Breast epithelium (tissue), 4 donors: ENCODE measurements around the gene SLC16A12. TPM values are rescaled to one million over a fixed set of nuclear protein-coding genes. Genes with fewer than 3 reads are reported as not detected.
A peak's percentile ranks its signal among the peaks of the same experiment; 100 is the strongest.

Source experiments
- DNase-seq, 2 donors: peaks; one replicate each; pipeline ENCODE4 v3.0.0-alpha.2; 2019; ENCODE audit warnings: low spot score in 2 of 2
- H3K27ac ChIP-seq, 2 donors: fragments of 200-600 bp; sonication (generic) in 1 of 2; one replicate each; pipeline ENCODE4 v1.5.1; 2016 to 2019; ENCODE audit warnings: mild to moderate bottlenecking in 1 of 2
- H3K27me3 ChIP-seq, 2 donors: fragments of 200-600 bp; sonication (generic) in 1 of 2; one replicate each; pipeline versions ENCODE4 v1.5.1 to v1.6.0; 2017 to 2019; ENCODE audit warnings: control low read depth in 1 of 2, mild to moderate bottlenecking in 1 of 2
- H3K36me3 ChIP-seq: fragments of 200-600 bp; one replicate; pipeline ENCODE4 v1.5.1; 2019
- H3K4me1 ChIP-seq, 2 donors: fragments of 200-600 bp; sonication (generic); one replicate each; pipeline ENCODE4 v1.5.1; 2016 to 2019; ENCODE audit warnings: control low read depth in 1 of 2
- H3K4me3 ChIP-seq, 3 donors: fragments of 200-600 bp; sonication (generic); 1 replicate in 2 of 3; 2 replicates in 1 of 3; pipeline ENCODE4 v1.5.1; 2016 to 2019; ENCODE audit warnings: mild to moderate bottlenecking in 3 of 3, moderate library complexity in 2 of 3
- H3K9me3 ChIP-seq, 2 donors: fragments of 200-600 bp; sonication (generic) in 1 of 2; one replicate each; pipeline ENCODE4 v1.5.1; 2016 to 2019; ENCODE audit warnings: control low read depth in 1 of 2
- POLR2A ChIP-seq: fragments of 450-650 bp; IDR thresholded peaks from one replicate; pipeline ENCODE4 v1.6.1; 2016; ENCODE audit warnings: antibody characterized with exemption, mild to moderate bottlenecking, moderate library complexity
- POLR2AphosphoS5 ChIP-seq, 3 donors: sonication (generic); formaldehyde crosslinking; IDR thresholded peaks; one replicate each; pipeline ENCODE4 v1.6.1; 2017; ENCODE audit warnings: antibody characterized with exemption in 3 of 3
- intact Hi-C: fragments of 100-400 bp; cut with DNase I; formaldehyde crosslinking; loops from one replicate; pipeline ENCODE4 v1.15.1; 2023; ENCODE audit warnings: low total_unique reads
- total RNA-seq, 3 donors: library from RNA; depleted of rRNA; stranded (reverse); fragments of >200 nt; gene quantifications; one replicate each; pipeline ENCODE4 v1.1.0, GENCODE V29; 2016
- TF ChIP-seq, protein P1 (sequence below), 3 donors: fragments of 450-650 bp; IDR thresholded peaks; one replicate each; pipeline ENCODE4 v1.5.1; 2016 to 2017; ENCODE audit warnings: antibody characterized with exemption in 3 of 3, mild to moderate bottlenecking in 3 of 3, moderate library complexity in 3 of 3

The SLC16A12 gene
- total RNA-seq, 3 donors from 2014 or later, result 2.6 to 4.8 (median 3.4) TPM

DNA sequence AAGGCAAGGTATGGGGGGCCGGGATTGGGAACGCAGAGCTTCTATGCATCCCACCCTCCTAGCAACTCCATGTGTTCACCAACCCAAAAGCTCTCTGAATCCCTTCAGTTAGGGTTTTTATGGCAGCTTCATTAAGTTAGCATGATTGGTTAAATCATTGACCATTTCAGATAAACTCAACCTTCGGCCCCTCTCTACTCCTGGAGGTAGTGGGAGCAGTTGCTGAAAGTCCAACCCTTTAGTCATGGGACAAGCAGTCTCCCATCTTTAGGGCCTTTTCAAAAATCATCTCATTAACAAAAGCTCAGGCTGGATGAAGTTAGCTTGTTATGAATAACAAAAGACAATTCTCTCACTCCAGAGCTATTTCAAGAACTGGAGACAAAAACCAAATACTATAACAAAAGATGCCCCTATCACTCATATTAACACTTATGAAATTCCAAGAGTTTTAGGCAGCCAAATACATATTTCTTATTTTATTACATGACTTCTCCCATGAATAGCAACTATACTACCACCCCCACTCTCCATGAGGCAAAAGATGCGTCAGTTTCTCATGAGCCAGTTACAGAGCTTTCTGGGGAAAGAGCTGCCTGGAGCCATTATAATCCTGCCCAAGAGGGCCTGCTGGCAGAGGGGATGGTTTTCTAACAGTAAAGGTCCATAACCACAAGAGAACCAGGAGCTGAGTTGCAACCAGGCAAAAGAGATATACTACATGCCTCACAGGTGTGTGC lies 44.6 kb downstream of the SLC16A12 start:
- intact Hi-C loops, result no loop called here
- H3K4me3 ChIP-seq, result no peak overlapping the region
- H3K27ac ChIP-seq, result peak overlapping the region in 1 of 2 donors; percentile 40
- no peaks in the 10 kb centered on the region for H3K9me3 ChIP-seq
- no peak for DNase-seq
- H3K4me1 ChIP-seq, result no peaks in the 10 kb centered on the region
- no peaks in the 10 kb centered on the region for H3K27me3 ChIP-seq
- H3K36me3 ChIP-seq, result no peaks in the 10 kb centered on the region
- TF ChIP-seq POLR2AphosphoS5 (IDR thresholded peaks at IDR 0.05) (no peak), POLR2A (no peak)
- TF ChIP-seq, protein P1, sequence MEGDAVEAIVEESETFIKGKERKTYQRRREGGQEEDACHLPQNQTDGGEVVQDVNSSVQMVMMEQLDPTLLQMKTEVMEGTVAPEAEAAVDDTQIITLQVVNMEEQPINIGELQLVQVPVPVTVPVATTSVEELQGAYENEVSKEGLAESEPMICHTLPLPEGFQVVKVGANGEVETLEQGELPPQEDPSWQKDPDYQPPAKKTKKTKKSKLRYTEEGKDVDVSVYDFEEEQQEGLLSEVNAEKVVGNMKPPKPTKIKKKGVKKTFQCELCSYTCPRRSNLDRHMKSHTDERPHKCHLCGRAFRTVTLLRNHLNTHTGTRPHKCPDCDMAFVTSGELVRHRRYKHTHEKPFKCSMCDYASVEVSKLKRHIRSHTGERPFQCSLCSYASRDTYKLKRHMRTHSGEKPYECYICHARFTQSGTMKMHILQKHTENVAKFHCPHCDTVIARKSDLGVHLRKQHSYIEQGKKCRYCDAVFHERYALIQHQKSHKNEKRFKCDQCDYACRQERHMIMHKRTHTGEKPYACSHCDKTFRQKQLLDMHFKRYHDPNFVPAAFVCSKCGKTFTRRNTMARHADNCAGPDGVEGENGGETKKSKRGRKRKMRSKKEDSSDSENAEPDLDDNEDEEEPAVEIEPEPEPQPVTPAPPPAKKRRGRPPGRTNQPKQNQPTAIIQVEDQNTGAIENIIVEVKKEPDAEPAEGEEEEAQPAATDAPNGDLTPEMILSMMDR (IDR thresholded peaks at IDR 0.05), result no peak

DNA sequence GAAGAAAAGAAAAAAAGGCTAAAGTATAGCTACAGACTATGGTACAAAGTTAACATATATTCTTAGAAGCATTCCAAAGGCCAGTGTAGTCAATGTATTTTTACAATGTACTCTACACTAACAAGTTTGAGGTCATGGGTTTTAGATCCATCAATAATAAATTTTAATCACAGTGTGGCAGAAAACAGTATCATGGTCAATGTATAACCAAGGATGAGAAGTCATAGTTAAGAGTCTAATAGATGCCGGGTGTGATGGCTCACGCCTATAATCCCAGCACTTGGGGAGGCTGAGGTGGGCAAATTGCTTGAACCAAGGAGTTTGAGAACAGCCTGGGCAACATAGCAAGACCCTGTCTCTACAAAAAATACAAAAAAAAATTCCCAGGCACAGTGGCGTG lies 53.1 kb downstream of the SLC16A12 start:
- H3K9me3 ChIP-seq, result no peaks in the 10 kb centered on the region
- no peaks in the 10 kb centered on the region for H3K27me3 ChIP-seq
- TF ChIP-seq POLR2A (no peak), POLR2AphosphoS5 (IDR thresholded peaks at IDR 0.05) (no peak)
- TF ChIP-seq, protein P1 (IDR thresholded peaks at IDR 0.05), result no peak
- DNase-seq, result no peak
- H3K36me3 ChIP-seq, result no peaks in the 10 kb centered on the region
- peaks cover 8 to 10% of the 10 kb centered on the region in 2 donors for H3K4me1 ChIP-seq
- H3K4me3 ChIP-seq, result no peak overlapping the region
- intact Hi-C loops, result no loop called here
- peak overlapping the region; percentile 70 to 74 for H3K27ac ChIP-seq

DNA sequence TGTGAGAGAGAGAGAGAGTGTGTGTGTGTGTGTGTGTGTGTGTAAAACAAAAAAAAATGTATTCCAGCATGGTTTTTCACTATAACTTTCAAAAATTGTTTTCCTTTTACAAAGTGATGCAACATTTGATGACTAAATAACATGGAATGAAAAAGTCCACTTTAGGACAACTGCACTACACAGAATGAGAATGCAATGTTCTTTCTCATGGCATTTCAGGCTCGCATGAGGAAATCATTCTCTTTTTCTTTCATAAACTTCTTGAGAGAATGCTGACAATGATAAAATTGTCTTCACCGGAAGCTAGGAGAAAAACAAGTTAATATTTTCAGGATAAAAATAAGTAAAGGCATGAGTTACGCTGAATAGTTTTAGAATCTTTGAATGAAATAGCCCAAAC lies 53.7 kb downstream of the SLC16A12 start:
- Histone ChIP-seq H3K27ac (peak overlapping the region; percentile 27 to 74), H3K4me1 (peaks cover 8 to 10% of the 10 kb centered on the region in 2 donors), H3K27me3 (no peaks in the 10 kb centered on the region), H3K9me3 (no peaks in the 10 kb centered on the region), H3K4me3 (no peak overlapping the region), H3K36me3 (no peaks in the 10 kb centered on the region)
- intact Hi-C loops, result no loop called here
- TF ChIP-seq POLR2AphosphoS5 (IDR thresholded peaks at IDR 0.05), result peak in 2 of 3 donors; percentile 16 to 52
- TF ChIP-seq POLR2A, result no peak
- TF ChIP-seq, protein P1 (IDR thresholded peaks at IDR 0.05), result no peak
- DNase-seq, result no peak

DNA sequence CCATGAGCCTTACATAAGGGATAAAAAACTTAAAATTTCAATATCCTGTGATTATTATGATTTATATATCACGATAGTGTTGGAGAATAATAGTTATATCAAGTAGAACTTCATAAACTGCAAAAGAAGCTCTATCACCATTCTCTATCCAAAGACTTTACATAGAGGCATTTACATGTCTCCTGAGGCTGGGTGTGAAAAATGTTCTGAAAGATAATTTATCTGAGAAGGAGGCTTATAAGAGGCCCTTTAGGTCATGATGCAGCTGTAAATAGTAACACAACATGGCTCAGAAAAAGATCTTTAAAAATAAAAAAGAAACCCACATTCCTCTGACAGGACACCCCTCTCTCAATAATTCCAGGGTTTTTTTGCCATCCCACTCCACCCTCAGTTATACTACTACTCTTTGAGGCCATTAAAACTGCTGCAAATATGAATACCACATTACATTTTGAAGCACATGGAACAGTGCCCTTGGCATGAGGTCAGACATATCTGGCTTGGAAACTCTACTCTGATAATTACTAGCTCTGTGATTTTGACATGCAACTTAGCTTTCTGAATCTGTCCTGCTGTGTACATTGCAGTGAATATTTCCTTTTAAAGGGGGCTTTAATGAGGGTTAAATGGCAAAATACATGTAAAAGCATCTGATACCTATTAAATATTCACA lies 55.5 kb downstream of the SLC16A12 start:
- intact Hi-C loops, result no loop called here
- peaks cover 10 to 14% of the 10 kb centered on the region in 2 donors for H3K4me1 ChIP-seq
- no peak overlapping the region for H3K4me3 ChIP-seq
- H3K36me3 ChIP-seq, result no peaks in the 10 kb centered on the region
- DNase-seq, result no peak
- no peaks in the 10 kb centered on the region for H3K27me3 ChIP-seq
- TF ChIP-seq POLR2A (no peak), POLR2AphosphoS5 (IDR thresholded peaks at IDR 0.05) (no peak)
- TF ChIP-seq, protein P1 (IDR thresholded peaks at IDR 0.05), result no peak
- H3K9me3 ChIP-seq, result no peaks in the 10 kb centered on the region
- peak overlapping the region; percentile 74 to 79 for H3K27ac ChIP-seq
